Adrenal gland (tissue), 12 donors: ENCODE data around the gene SLC27A6. TPM values are rescaled to one million over a fixed set of nuclear protein-coding genes. Genes with fewer than 3 reads are reported as not detected.

ENCODE experiments used
- DNase-seq, 7 donors: peaks; one replicate each; pipeline ENCODE4 v3.0.0-alpha.2; 2019 to 2020
- H3K27ac ChIP-seq, 5 donors: fragments of 200-600 bp; sonication (generic) in 4 of 5; 1 replicate in 3 of 5; 2 replicates in 2 of 5; pipeline versions ENCODE4 v1.5.1 to v1.8.0; 2016 to 2020; ENCODE audit warnings: mild to moderate bottlenecking in 1 of 5
- H3K27me3 ChIP-seq: fragments of 200-600 bp; 2 replicates; pipeline ENCODE4 v1.8.0; 2021
- H3K36me3 ChIP-seq, 2 donors: fragments of 200-600 bp; replicated peaks in 1 of 2; 1 replicate in 1 of 2; 2 replicates in 1 of 2; pipeline versions ENCODE4 v1.5.1 to v1.8.0; 2018 to 2022
- H3K4me1 ChIP-seq, 2 donors: fragments of 200-600 bp; replicated peaks in 1 of 2; 1 replicate in 1 of 2; 2 replicates in 1 of 2; pipeline versions ENCODE4 v1.5.1 to v1.8.0; 2018 to 2021
- H3K4me3 ChIP-seq, 4 donors: fragments of 200-600 bp; sonication (generic) in 3 of 4; one replicate each; pipeline ENCODE4 v1.5.1; 2016 to 2018
- H3K9me3 ChIP-seq, 3 donors: fragments of 200-600 bp; sonication (generic) in 1 of 3; replicated peaks in 1 of 3; 1 replicate in 2 of 3; 2 replicates in 1 of 3; pipeline versions ENCODE4 v1.5.1 to v1.8.0; 2016 to 2021
- POLR2A ChIP-seq, 2 donors: fragments of 450-650 bp; IDR thresholded peaks; one replicate each; pipeline ENCODE4 v1.6.1; 2017; ENCODE audit warnings: antibody characterized with exemption in 2 of 2, mild to moderate bottlenecking in 2 of 2, moderate library complexity in 1 of 2
- WGBS, 4 donors: extraction: QIAGEN DNeasy Blood & Tissue Kit in 2 of 4; methylation state at CpG; one replicate each; pipeline versions ENCODE4 v1.1.5 to v1.1.7; 2013 to 2017; 5-methylcytosine and 5-hydroxymethylcytosine counted together
- intact Hi-C, 2 donors: fragments of 100-400 bp; cut with DNase I; formaldehyde crosslinking; loops; one replicate each; pipeline versions ENCODE4 v1.14.1 to v1.15.0; 2022 to 2023
- polyA plus RNA-seq, 3 donors: library from polyadenylated mRNA; stranded (reverse); fragments of 200-250 nt in 2 of 3; fragments of 350-450 nt in 1 of 3; fragmentation: Illumina TruSeq in 1 of 3; extraction: RNeasy Lipid Tissue Mini Kit (QIAGEN cat#74804) in 1 of 3; gene quantifications; one replicate each; pipeline ENCODE4 v1.2.3, GENCODE V29; 2013 to 2014
- total RNA-seq, 9 donors: library from RNA; depleted of rRNA in 4 of 9; stranded (reverse); fragments of >200 nt in 4 of 9; fragments of 120-200 nt in 1 of 9; fragmentation: NEBNext Ultra II Directional in 1 of 9; extraction: Animal tissue kit (Norgen Biotek cat#: 25700) in 1 of 9; gene quantifications; one replicate each; pipeline versions ENCODE4 v1.1.0 to v1.2.4, GENCODE V29; 2013 to 2023
- TF ChIP-seq, protein P1 (sequence below), 6 experiments: fragments of 450-650 bp in 4 of 6; fragments of 200-600 bp in 2 of 6; sonication (generic) in 1 of 6; IDR thresholded peaks; 1 replicate in 5 of 6; 2 replicates in 1 of 6; pipeline versions ENCODE4 v1.5.1 to v1.8.0; 2016 to 2021; ENCODE audit warnings: antibody characterized with exemption in 6 of 6, mild to moderate bottlenecking in 2 of 6, moderate library complexity in 1 of 6
- donor health status: healthy with polysubstance abuse.
- donor health status: Bipolar disorder and iron deficiency.
- donor health status: DM: yes; HTN: yes; CAD: no.
- donor health status: DM: no; HTN: no; CAD: no.
- donor health status: DM: no; HTN: no; CAD: no.
- donor health status: DM: yes; HTN: yes; CAD: no.

The SLC27A6 gene
- total and polyA plus RNA-seq, 12 donors = 1.0 to 108 (median 12.1) TPM

DNA sequence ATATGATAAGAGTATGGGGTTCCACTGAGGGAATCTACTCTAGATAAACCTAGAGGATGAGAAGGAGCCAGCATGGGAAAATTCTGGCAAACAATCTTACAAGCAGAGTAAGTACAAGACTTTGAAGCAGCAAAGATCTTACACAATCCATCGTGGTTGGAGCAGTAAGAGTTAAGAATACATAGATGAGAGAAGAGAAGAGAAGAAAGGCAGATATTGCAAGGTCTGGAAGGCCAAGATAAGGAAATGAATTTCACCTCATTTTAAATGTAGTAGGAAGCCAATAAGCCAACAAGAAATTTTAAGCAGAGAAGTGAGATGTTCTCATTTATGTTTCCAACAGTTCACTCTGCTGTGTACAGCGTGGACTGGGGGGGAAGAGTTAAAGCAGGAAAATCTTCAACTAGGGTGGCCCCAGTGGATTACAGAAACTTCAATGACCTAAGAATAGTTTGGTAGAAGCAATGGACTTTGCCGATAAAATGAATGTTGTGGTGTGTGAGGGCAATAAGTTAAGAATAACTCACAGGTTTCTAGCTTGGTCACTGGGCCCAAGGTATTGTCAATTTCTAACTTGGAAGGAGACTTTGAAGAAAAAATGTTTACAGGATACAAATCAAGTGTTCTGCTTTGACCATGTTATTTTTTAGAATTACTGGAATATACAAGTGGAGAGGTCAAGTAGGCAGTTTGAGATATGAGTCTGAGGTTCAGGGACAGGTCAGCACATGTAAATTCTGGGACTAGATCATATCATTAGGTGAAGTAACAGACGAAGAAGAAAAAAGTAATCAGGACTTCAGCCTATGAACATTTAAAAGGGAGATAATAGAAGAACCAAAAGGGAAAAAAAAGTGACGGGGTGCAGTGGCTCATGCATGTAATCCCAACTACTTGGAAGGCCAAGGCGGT, 117.2 kb downstream of the SLC27A6 start:
- no peak overlapping the region for H3K4me3 ChIP-seq
- no peaks in the 10 kb centered on the region for H3K36me3 ChIP-seq
- intact Hi-C loops = no loop called here
- 80 to 83% (median 82%) methylated on average over 6 of the region's 6 CpGs for WGBS, 4 donors
- no peaks in the 10 kb centered on the region for H3K4me1 ChIP-seq
- no peak for DNase-seq
- H3K27ac ChIP-seq = no peak overlapping the region
- no peaks in the 10 kb centered on the region for H3K27me3 ChIP-seq
- TF ChIP-seq, protein P1, sequence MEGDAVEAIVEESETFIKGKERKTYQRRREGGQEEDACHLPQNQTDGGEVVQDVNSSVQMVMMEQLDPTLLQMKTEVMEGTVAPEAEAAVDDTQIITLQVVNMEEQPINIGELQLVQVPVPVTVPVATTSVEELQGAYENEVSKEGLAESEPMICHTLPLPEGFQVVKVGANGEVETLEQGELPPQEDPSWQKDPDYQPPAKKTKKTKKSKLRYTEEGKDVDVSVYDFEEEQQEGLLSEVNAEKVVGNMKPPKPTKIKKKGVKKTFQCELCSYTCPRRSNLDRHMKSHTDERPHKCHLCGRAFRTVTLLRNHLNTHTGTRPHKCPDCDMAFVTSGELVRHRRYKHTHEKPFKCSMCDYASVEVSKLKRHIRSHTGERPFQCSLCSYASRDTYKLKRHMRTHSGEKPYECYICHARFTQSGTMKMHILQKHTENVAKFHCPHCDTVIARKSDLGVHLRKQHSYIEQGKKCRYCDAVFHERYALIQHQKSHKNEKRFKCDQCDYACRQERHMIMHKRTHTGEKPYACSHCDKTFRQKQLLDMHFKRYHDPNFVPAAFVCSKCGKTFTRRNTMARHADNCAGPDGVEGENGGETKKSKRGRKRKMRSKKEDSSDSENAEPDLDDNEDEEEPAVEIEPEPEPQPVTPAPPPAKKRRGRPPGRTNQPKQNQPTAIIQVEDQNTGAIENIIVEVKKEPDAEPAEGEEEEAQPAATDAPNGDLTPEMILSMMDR (IDR thresholded peaks at IDR 0.05) = no peak
- no peak for TF ChIP-seq POLR2A (IDR thresholded peaks at IDR 0.05)
- H3K9me3 ChIP-seq = no peaks in the 10 kb centered on the region

Other genes with a start within 250 kb of the SLC27A6 start
- gene ISOC1, start 129.3 kb downstream of the SLC27A6 start, total RNA-seq = 10 to 100 TPM; 27.4 to 56.6 (median 45.3) TPM
- gene ISOC1, start 129.3 kb downstream of the SLC27A6 start, polyA plus RNA-seq = 10 to 100 TPM in 2 of 3 donors, 1 to 10 TPM in 1; 7.6 to 36.1 (median 17.9) TPM